Urinary bladder (tissue), 4 donors: Measurements from ENCODE around the gene ROBO1. TPM values are rescaled to one million over a fixed set of nuclear protein-coding genes. Genes with fewer than 3 reads are reported as not detected.

Experiments
- DNase-seq: peaks from one replicate; pipeline ENCODE4 v3.0.0-alpha.2; 2015; ENCODE audit errors: extremely low spot score
- H3K27ac ChIP-seq: one replicate; pipeline ENCODE4 v1.5.1; 2013; ENCODE audit warnings: low read depth, mild to moderate bottlenecking, moderate library complexity
- H3K36me3 ChIP-seq: one replicate; pipeline ENCODE4 v1.6.1; 2013; ENCODE audit warnings: mild to moderate bottlenecking, moderate library complexity; ENCODE audit not compliant: insufficient read depth
- H3K4me1 ChIP-seq: one replicate; pipeline ENCODE4 v1.6.1; 2013; ENCODE audit warnings: mild to moderate bottlenecking, moderate library complexity; ENCODE audit not compliant: insufficient read depth
- H3K4me3 ChIP-seq: one replicate; pipeline ENCODE4 v1.5.1; 2013; ENCODE audit warnings: low read depth, low read length
- WGBS: extraction: QIAGEN DNeasy Blood & Tissue Kit; methylation state at CpG from one replicate; pipeline ENCODE4 v1.1.7; 2013; 5-methylcytosine and 5-hydroxymethylcytosine counted together
- polyA plus RNA-seq: library from polyadenylated mRNA; stranded (reverse); fragments of 200-250 nt; gene quantifications from one replicate; pipeline ENCODE4 v1.2.3, GENCODE V29; 2013
- total RNA-seq: library from RNA; depleted of rRNA; stranded (reverse); fragments of >200 nt; gene quantifications from one replicate; pipeline ENCODE4 v1.2.3, GENCODE V29; 2014
- donor health status: healthy with polysubstance abuse.
- donor health status: healthy.

The ROBO1 gene
- total and polyA plus RNA-seq, 2 donors: 14.0 to 67.0 TPM

DNA sequence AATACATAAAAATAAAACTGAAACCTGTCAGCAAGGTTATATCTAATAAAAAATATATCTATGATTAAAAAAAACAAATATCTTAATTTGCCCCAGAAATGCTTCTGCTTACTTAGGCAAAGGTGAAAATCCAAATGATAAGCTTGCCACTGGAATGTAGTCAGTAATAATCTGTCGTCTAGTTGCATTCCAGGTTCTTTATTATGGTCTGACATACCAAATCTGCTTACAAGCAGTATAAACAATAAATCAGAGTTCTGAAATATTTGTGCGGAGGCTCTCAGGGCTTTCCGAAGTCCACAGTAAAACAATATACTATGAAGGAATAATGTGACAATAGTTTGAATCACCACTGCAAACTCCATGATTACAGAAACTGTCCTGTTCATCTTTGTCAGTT lies 1133.5 kb downstream of the ROBO1 start:
- H3K4me1 ChIP-seq: no peaks in the 10 kb centered on the region
- WGBS: 42% methylated on average over 3 of the region's 3 CpGs
- H3K36me3 ChIP-seq: peaks cover 2% of the 10 kb centered on the region

DNA sequence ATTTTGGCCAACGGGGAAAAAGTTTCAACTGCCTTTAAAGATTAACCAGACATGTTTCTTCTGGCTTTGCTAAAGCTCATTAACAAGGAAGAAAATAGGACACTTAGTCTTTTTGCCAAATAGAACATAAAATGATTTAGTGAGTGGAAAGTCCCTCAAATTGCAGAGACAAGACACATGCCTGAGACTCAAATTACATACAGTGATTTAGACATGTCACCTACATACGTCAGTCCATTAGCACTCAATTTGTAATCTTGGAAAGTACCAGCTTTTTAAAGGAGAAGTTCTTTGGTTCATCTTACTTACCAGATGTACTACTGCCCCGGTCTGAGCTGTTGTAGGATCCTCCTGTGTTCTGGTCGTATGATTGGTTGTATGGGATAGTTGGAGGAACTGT lies 1134.2 kb downstream of the ROBO1 start:
- Histone ChIP-seq H3K4me3 (no peak overlapping the region), H3K4me1 (no peaks in the 10 kb centered on the region), H3K36me3 (peaks cover 2% of the 10 kb centered on the region), H3K27ac (no peak overlapping the region)
- DNase-seq: no peak
- WGBS: 64% methylated on average over 4 of the region's 4 CpGs

More for the DNA sequence above, 1133.5 kb downstream of the ROBO1 start:
- H3K27ac ChIP-seq: no peak overlapping the region
- no peak for DNase-seq
- H3K4me3 ChIP-seq: no peak overlapping the region

DNA sequence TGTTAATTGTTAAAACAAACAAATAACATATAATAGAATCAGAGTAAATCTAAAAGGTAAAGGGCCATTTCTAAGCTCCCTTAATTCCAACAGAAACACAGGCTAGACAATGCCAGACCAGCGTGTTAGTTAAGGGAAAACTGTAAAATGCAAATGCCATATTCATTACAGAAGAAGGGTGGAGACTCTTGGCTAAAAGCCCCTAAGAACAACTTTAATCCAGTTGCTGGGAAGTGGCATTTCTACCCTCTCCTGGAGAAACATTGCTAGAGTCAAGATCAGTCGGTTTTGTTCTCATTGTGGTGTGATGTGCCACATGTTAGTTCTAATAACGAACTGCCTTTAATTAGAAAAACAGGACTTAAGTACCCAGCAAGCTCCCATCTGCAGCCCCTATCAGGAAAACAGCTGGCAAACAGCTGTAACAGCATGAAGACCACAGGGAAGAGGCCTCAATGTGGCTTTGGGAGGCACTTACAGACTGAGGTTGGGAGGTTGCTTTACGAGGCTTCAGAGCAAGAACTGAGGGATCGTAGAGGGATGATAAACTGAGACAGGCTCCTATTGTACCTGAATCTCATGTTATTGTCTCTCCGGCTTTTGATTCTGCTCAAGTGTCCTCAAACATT lies 1134.8 kb downstream of the ROBO1 start:
- WGBS: 68% methylated on average over 6 of the region's 6 CpGs
- Histone ChIP-seq H3K27ac (no peak overlapping the region), H3K36me3 (peaks cover 2% of the 10 kb centered on the region), H3K4me1 (no peaks in the 10 kb centered on the region), H3K4me3 (no peak overlapping the region)
- no peak for DNase-seq

DNA sequence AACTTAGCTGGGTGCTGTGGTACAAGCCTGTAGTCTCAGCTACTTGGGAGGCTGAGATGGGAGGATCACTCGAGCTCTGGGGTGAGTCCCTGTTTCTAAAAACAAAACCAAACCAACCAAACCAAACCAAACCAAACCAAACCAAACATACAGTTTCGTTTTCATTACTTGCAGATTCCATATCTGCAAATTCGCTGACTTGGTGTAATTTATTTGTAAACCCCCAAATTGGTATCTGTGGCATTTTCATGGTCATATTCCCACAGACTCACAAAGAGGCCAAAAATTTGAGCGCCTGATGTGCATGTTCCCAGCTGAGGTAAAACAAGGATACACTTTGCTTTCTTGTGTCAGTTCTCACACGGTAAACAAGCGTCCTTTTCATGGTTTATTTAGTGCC lies 1138.3 kb downstream of the ROBO1 start:
- 88% methylated on average over 6 of the region's 6 CpGs for WGBS
- H3K36me3 ChIP-seq: peaks cover 3% of the 10 kb centered on the region
- no peak for DNase-seq

DNA sequence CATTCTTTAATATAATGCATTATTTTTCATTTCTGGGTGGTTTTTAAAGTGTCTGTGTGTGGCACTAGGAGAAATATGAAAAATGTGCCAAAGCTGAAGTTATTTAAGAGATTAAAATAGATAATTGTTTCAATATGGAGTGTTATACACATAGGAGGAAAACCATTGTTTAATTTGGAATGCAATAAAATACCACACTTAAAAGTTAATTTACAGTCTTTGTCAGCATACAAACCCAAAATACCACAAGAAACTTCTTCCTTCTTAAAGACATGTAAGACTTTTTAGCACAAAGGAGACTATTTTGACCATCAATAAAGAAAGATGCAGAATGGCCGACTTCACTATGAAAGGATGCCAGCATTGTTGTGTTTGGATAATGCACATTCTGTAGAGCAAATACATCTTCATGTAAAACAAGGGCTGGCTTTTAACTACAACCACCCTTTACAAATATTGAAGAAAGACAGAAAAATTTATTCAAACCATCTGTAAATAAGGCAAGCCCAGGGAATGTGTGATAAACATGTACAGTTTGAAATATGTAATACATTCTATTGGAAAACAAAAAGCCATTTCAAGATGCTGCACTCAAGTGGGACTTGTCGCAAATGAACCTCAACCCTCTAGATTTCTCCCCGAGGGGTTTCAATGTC lies 1146.6 kb downstream of the ROBO1 start:
- 91% methylated on average over 3 of the region's 3 CpGs for WGBS
- no peak overlapping the region for H3K27ac ChIP-seq
- no peaks in the 10 kb centered on the region for H3K4me1 ChIP-seq
- no peak overlapping the region for H3K4me3 ChIP-seq
- no peak for DNase-seq
- H3K36me3 ChIP-seq: peaks cover 4% of the 10 kb centered on the region

More for the DNA sequence above, 1138.3 kb downstream of the ROBO1 start:
- H3K4me1 ChIP-seq: no peaks in the 10 kb centered on the region
- no peak overlapping the region for H3K27ac ChIP-seq
- H3K4me3 ChIP-seq: no peak overlapping the region

DNA sequence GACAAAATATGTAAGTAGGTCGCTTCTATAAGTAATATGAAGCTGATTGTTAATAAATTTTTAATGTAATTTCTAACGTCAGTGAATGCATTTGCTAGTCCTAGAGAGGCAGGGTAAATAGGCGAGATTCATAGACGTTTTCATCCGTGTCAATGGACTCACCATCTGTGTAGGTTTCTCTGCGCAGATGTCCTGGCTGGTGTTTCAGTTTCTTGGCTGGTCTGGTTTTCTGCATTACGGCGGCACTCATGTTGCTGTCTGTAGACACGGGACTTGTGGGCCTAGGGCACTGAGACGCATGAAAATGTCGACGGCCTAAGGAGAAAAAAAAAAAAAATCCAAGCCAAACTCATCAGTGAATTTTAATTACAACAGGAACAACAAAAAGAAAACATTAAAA lies 1153.3 kb downstream of the ROBO1 start:
- 90% methylated on average over 12 of the region's 12 CpGs for WGBS
- Histone ChIP-seq H3K27ac (no peak overlapping the region), H3K4me3 (no peak overlapping the region), H3K36me3 (peaks cover 2% of the 10 kb centered on the region), H3K4me1 (no peaks in the 10 kb centered on the region)
- no peak for DNase-seq

DNA sequence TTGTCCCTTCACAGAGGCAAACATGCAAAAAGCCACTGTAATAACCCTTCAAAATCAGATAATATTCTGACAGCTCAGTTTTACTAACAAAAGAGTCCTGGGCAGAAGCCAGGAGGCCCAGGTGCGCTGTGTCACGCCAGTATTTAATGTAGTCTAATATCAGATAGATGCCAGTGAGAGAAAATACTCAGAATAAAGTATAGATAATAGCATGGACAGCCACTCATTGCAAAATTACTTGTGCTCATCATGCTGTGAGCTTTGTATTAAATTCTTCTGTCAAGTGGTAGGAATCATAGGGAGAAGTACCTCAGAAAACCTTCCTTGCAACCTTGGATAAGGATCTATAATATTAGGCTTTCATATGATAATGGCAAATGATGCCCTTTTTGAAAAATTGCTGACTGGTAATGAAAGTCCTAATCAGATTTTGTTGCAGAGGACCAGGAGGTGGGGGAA lies 1154.3 kb downstream of the ROBO1 start:
- no peaks in the 10 kb centered on the region for H3K4me1 ChIP-seq
- no peak for DNase-seq
- no peak overlapping the region for H3K27ac ChIP-seq
- WGBS: 57% methylated on average over 2 of the region's 2 CpGs
- no peak overlapping the region for H3K4me3 ChIP-seq
- H3K36me3 ChIP-seq: peaks cover 2% of the 10 kb centered on the region

DNA sequence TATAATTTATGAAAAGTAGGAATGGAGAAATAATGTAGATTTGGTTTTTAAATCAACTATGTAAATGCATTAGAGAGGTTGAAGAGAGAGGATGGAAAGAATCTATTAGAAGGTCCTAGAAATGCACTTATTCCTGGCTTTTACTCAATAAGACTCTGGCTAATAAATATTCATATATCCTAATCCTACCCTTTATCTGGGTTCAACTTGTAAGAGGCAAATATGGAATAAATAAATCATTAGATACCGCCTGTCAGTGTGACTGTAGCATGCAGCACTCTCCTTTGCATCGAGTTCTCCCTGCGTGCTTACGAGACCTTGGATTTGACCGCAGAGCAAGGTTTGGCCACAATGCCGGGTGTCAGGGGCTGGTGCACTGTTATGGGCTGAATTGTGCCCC lies 1156.5 kb downstream of the ROBO1 start:
- DNase-seq: no peak
- H3K27ac ChIP-seq: no peak overlapping the region
- no peaks in the 10 kb centered on the region for H3K4me1 ChIP-seq
- H3K36me3 ChIP-seq: no peaks in the 10 kb centered on the region
- WGBS: 97% methylated on average over 6 of the region's 6 CpGs
- H3K4me3 ChIP-seq: no peak overlapping the region

DNA sequence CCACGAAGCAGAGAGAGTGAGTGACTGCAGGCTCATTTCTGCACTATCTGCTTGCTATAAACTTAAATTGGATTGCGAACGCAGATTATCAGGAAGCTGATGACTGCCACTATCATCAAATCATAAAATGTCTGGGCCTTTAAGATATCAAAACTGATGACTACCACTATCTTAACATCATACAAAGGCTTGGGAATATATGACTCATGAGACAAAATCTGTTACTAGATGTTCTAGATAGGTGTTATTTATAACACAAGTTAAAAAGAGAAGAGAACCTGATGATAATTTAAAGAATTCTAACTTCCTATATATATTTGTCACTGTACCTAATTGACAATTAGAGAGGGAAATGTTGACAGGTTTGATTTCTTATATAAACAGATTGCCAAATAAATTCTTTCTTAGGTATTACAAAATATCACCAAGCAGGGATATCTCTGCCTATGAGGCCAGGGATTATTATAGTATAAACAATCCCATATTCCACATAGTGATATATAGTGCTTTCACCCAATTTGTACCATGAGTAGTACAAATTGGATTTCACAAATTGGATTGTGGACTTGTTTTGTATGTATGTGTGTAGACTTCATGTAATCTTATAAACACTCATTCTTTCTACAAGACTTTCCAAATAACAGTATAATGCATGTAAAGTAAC lies 1157.2 kb downstream of the ROBO1 start:
- no peak for DNase-seq
- no peaks in the 10 kb centered on the region for H3K4me1 ChIP-seq
- 41% methylated on average over 3 of the region's 3 CpGs for WGBS
- no peaks in the 10 kb centered on the region for H3K36me3 ChIP-seq
- H3K27ac ChIP-seq: no peak overlapping the region
- H3K4me3 ChIP-seq: no peak overlapping the region

DNA sequence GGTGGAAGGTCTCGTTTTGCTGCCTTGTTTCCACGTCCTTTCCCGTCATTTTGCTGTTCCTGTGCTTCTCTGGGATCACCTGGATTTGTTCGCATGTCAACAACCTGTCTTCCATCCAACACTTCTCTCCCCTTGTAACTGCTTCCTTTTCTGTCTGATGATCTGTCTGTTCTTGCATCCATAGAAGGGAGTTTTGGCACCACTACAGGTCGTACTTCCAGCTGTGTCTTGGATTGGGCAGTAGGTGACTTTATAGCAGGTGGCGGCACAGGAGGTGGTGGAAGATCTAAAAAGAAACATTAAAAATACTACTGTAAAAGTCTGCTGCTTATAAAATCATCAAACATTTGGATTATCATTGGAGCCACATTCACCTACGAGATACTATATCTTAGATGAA lies 1161.0 kb downstream of the ROBO1 start:
- no peaks in the 10 kb centered on the region for H3K4me1 ChIP-seq
- no peak for DNase-seq
- no peak overlapping the region for H3K4me3 ChIP-seq
- H3K36me3 ChIP-seq: no peaks in the 10 kb centered on the region
- no peak overlapping the region for H3K27ac ChIP-seq
- WGBS: 98% methylated on average over 7 of the region's 7 CpGs

DNA sequence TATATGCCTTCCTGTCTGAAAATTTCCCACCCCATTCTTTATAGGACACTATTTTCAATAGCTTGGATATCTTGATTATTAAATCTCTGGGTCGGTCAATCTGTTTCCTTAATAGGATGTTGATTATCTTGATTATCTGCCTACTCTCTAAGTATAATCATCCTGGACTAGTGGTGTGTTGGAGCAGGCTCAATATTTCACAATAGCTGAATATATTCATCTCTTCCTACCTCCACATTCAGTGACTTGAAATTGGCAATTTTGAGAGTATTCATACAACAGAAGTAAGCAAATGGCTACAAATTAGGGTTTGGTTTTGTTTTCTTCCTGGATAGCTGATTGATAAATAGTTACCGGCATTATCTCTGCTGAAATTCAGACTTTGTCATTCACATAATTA lies 1162.6 kb downstream of the ROBO1 start:
- H3K36me3 ChIP-seq: no peaks in the 10 kb centered on the region
- DNase-seq: no peak
- H3K4me1 ChIP-seq: no peaks in the 10 kb centered on the region
- H3K4me3 ChIP-seq: no peak overlapping the region
- WGBS: 79% methylated on average over 2 of the region's 2 CpGs
- H3K27ac ChIP-seq: no peak overlapping the region

DNA sequence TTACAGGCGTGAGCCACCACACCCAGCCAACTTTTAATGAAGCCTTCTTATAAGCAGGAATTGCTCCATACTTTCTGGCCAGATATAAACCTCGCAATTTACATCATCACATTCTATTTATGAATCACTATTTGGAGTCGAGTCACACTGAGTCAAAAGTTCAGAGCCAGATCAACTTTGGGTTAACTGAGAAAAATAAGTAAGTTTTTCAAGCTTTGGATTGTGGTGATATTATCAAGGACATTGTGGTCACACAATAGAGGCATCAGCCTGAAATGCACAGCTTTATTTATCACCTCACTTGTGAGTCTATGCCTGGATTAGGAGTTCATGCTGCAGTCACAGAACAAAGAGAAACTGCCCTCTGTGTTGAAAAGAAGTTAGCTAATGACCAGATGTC lies 1163.5 kb downstream of the ROBO1 start:
- H3K27ac ChIP-seq: no peak overlapping the region
- DNase-seq: no peak
- no peak overlapping the region for H3K4me3 ChIP-seq
- H3K36me3 ChIP-seq: no peaks in the 10 kb centered on the region
- H3K4me1 ChIP-seq: no peaks in the 10 kb centered on the region
- WGBS: 85% methylated on average over 3 of the region's 3 CpGs

DNA sequence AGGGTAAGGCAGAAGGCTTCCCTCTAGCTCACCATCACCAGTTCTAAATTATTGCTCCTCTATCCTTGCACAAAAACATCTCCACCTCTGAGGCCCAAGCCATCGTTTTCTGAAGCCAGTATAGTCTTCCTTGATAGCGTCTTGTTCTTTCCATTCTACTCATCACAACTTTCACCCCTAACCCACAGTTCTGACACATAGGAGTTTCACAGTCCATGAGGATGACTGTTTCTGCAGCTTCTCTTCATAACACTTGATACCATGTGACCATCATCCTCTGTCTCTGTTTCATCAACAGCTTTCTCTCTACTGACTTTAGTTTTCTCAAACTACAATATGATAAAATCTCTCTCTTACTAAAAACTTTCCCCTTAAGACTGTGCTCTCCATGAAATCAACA lies 1166.5 kb downstream of the ROBO1 start:
- no peaks in the 10 kb centered on the region for H3K4me1 ChIP-seq
- no peak overlapping the region for H3K27ac ChIP-seq
- H3K36me3 ChIP-seq: no peaks in the 10 kb centered on the region
- 93% methylated on average over 2 of the region's 2 CpGs for WGBS
- no peak overlapping the region for H3K4me3 ChIP-seq
- DNase-seq: no peak

DNA sequence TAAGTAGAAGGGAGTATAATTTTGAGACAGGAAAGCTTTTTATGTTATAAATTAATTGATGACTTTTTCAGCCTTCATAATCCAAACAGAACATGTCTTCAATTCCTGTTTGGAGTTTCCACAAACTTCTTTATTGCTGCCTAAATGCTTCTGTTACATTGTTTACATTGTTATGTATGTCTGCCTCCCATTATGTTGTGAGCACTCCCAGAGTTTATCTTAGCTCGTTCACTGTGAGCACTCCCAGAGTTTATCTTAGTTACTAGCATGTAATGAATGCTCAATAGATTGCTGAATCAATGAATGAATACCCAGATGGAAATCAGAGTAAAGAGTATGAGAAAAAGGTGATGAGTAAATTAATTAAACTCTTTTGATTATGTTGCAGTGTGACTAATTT lies 1178.0 kb downstream of the ROBO1 start:
- Histone ChIP-seq H3K4me3 (no peak overlapping the region), H3K27ac (no peak overlapping the region), H3K36me3 (no peaks in the 10 kb centered on the region), H3K4me1 (no peaks in the 10 kb centered on the region)
- DNase-seq: no peak
- 19% methylated on average over 1 of the region's 1 CpG for WGBS
